SHP77 treated with DMSO at 0.1 percent for 48 hours (cell line): ENCODE measurements around the gene HNRNPA0.
"Not testable (repeated sequence)": the region's sequence is repeated elsewhere in the genome, so short reads cannot be mapped to it uniquely, and the experiment has no call there.

Experiments used
- DNase-seq: peaks from one replicate; lab custom pipeline; 2025; lab: John Stamatoyannopoulos, UW

HNRNPA0 gene

GRCh38 chr5:137754188-137754960 lies at the start of gene HNRNPA0:
Gene HNRNPA0 (minus strand): TSS chr5:137754363. CDS start chr5:137754066, 297 bp downstream.
- DNase-seq, result peak; percentile 93

- no peak for DNase-seq
These were observed 48.4 kb upstream of the HNRNPA0 start for GRCh38 chr5:137802282-137803210.

- DNase-seq, result no peak
These were observed 46.7 kb upstream of the HNRNPA0 start for GRCh38 chr5:137800700-137801411.

GRCh38 chr5:137796279-137796678 lies 42.1 kb upstream of the HNRNPA0 start:
- DNase-seq, result no peak

- DNase-seq, result no peak
These were observed 40.7 kb upstream of the HNRNPA0 start for GRCh38 chr5:137794863-137795262.

- no peak for DNase-seq
These were observed 38.1 kb upstream of the HNRNPA0 start for GRCh38 chr5:137792303-137792702.

GRCh38 chr5:137791799-137792198 lies 37.6 kb upstream of the HNRNPA0 start:
- DNase-seq, result no peak

GRCh38 chr5:137791387-137791786 lies 37.2 kb upstream of the HNRNPA0 start:
- DNase-seq, result no peak

- DNase-seq, result not testable (repeated sequence)
These were observed 34.4 kb upstream of the HNRNPA0 start for GRCh38 chr5:137788560-137788959.

GRCh38 chr5:137782984-137783536 lies 28.9 kb upstream of the HNRNPA0 start:
- DNase-seq, result no peak

- DNase-seq, result no peak
These were observed 27.9 kb upstream of the HNRNPA0 start for GRCh38 chr5:137782055-137782454.

- DNase-seq, result no peak
These were observed 24.8 kb upstream of the HNRNPA0 start for GRCh38 chr5:137778772-137779564.

- not testable (repeated sequence) for DNase-seq
These were observed 13.8 kb upstream of the HNRNPA0 start for GRCh38 chr5:137767937-137768336.

GRCh38 chr5:137761566-137761965 lies 7.4 kb upstream of the HNRNPA0 start:
- no peak for DNase-seq

- no peak for DNase-seq
These were observed 6.8 kb upstream of the HNRNPA0 start for GRCh38 chr5:137760719-137761516.

- no peak for DNase-seq
These were observed 6.1 kb upstream of the HNRNPA0 start for GRCh38 chr5:137760294-137760693.

- DNase-seq, result no peak
These were observed 4.6 kb upstream of the HNRNPA0 start for GRCh38 chr5:137758715-137759306.

- no peak for DNase-seq
These were observed 4.0 kb upstream of the HNRNPA0 start for GRCh38 chr5:137758121-137758520.

- DNase-seq, result no peak
These were observed 3.5 kb upstream of the HNRNPA0 start for GRCh38 chr5:137757634-137758033.
